GM18858 (cell line): ENCODE results near the gene FAM20A.

Experiments
- ATAC-seq: cut with Tn5 transposase; IDR thresholded peaks from one replicate; pipeline ENCODE4 v1.9.1; 2021; ENCODE audit not compliant: unreplicated experiment

The FAM20A gene

DNA sequence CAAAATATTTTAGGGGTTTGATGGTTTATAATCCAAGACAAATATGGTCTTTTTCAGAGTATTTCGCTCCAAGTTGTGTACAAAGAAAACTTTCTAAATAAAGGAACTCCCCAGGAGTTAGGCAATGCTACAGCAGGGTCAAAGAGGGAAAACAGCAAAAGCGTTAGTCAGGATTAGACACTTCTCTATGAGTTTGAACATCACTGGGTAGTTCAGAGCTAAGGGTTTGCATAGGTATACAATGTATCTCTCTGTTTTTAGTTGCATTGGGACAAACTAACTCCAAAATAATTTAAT is 34.8 kb downstream of the FAM20A start:
- ATAC-seq, result no peak

- ATAC-seq, result no peak
Observed at GRCh38 chr17:68565661-68566441, 35.3 kb downstream of the FAM20A start.

DNA sequence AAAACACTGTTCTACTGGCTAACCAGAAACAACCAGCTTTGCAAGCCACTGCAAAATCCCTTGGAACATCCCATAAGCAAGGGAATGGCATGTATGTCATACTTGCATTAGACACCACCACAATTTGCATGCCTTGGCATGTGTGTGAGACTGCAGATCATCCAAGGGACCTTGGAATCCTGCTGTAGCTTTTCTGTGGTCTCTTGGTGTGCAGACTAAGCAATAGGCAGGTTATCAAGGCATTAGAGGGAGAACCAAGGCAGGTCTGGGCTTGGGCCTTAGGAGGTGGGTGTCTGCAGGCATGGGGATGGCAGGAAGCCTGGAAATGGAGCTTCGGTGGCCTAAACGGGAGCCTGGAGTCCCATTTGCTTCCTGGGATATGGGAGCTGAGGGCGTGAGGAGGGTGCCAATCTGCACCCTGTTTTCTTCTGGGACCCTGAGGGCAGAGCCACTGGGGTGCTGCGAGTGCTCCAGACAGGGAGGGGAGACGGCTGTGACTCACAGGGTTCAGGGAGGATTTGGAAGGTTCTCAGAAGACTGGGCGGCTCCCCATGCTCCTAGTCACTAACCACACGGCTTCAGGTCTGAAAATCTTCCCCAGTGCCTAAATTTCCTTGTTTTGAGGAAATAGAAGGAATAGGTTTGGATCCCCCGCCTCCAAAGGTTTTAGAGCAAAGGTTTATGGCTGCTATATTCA is 36.6 kb downstream of the FAM20A start:
- no peak for ATAC-seq

GRCh38 chr17:68562736-68563135 is 38.4 kb downstream of the FAM20A start:
- ATAC-seq, result no peak

DNA sequence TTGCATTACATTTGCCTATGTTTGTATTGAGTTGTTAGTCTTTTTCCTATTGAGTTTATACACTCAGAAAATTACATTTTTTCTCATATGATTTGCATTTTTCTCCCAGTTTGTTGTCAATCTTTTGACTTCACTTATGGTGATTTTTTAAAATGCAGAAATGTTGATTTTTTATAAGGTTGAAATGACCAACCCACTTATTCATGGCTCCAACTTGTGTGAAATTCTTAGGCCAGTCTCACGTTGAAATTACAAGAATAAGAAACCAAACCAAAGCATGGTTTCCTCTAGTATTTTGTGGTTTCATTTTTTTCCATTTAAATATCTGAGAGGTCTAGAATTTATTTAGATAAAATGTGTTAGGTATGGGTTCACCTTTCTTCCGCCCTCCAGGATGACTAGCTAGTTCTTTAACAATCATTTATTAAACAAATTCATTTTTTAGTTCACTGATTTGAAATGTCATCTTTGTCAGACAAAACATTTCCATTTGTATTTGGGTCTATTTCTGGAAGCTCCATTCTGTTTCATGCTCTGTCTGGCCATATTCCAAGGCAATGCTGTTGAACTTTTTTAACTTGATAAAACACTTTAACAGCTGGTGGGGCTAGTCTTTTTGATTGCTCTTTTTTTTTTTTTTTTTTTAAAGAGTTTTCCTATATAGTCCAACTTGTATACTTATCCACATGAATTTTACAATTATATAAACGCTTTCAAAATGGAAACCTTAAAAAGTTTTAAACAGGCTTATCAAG is 40.0 kb downstream of the FAM20A start:
- ATAC-seq, result no peak

GRCh38 chr17:68559316-68559715 is 41.9 kb downstream of the FAM20A start:
- no peak for ATAC-seq

- ATAC-seq, result no peak
Observed at GRCh38 chr17:68556551-68556950, 44.6 kb downstream of the FAM20A start.

- ATAC-seq, result no peak
Observed at GRCh38 chr17:68544111-68544915, 56.9 kb downstream of the FAM20A start.

GRCh38 chr17:68542698-68543463 is 58.3 kb downstream of the FAM20A start:
- ATAC-seq, result no peak

GRCh38 chr17:68541816-68542215 is 59.4 kb downstream of the FAM20A start:
- ATAC-seq, result no peak

DNA sequence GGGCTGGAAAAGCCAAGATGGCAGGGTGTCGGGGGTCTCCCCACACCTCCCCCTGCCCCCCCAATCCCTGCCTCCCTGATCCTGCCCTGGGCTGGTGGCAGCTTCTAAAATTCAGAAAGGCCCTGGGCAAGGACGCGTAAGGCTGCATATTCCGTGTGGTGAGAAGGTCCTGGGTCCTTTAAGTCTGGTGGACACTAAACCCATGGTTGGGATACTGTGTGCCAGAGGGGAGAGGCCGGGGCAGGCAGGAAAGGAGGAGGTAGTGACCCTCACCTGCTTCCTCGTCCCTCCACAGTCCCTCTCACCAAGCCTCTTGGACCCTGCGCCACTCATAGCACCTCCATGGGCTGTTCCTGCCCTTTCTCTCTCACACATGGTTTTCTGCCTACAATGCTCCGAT is 60.2 kb downstream of the FAM20A start:
- ATAC-seq, result no peak

DNA sequence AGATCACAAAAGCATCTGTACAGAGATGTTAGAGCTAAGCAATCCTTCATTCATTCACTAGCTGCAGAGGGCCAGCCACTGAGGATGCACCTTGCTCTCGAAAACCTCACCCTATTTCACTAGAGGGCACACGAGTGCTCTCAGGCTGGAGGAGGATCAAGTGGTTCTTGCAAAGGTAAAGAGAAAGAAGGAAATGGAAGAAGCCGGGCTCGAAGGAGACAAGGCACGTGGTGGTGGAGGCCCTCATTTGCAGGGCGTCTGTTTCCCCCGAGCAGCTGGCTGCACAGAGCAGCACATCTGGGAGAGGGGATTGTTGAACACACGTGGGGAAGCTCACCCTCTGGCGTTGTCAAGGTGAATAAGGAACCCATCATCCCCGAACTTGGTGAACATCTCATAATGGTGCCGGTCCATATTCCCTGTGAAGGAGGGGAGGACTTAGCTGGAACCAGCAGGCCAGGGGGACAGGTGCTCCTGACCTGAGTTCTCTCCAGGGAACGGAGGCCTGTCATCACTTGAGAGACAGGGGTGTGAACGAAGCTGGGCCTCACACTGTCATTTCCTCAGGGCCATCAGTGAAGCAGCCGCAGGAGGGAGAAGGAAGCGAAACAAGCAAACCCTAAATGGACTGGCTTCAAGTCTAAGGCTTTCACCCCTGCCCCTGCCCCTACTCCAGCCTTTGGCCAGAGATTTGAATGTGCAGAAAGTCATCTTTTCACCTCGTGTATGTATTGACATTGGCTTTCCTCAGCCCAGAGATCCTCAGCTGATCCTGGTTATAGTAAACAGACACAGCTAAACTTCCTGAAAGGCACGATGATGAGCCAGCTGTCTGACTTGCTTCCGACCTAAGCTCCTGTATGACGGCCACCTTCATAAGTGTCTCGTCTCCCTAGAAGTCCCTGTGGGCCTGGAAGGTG is 61.4 kb downstream of the FAM20A start:
- ATAC-seq, result no peak

DNA sequence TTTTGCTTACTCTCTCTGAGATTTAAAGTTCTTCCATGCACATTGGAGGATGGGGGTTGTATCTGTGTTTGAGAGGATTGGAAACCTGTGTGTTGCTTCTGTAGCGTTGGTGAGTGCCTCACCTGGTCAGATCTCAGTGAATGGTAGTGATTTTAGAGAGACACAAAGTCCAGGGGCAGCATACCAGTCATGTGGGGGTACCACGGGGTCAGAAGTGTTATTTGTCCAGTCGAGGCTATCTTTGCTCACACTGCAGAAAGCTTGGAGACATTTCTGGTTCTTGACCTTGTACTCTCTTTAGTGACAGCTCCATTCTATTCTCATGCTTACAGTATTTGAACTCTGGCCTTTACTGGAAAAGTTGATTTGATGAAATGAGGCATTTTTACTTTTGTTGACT is 65.2 kb downstream of the FAM20A start:
- no peak for ATAC-seq

GRCh38 chr17:68534695-68535088 is 66.5 kb downstream of the FAM20A start:
- no peak for ATAC-seq

DNA sequence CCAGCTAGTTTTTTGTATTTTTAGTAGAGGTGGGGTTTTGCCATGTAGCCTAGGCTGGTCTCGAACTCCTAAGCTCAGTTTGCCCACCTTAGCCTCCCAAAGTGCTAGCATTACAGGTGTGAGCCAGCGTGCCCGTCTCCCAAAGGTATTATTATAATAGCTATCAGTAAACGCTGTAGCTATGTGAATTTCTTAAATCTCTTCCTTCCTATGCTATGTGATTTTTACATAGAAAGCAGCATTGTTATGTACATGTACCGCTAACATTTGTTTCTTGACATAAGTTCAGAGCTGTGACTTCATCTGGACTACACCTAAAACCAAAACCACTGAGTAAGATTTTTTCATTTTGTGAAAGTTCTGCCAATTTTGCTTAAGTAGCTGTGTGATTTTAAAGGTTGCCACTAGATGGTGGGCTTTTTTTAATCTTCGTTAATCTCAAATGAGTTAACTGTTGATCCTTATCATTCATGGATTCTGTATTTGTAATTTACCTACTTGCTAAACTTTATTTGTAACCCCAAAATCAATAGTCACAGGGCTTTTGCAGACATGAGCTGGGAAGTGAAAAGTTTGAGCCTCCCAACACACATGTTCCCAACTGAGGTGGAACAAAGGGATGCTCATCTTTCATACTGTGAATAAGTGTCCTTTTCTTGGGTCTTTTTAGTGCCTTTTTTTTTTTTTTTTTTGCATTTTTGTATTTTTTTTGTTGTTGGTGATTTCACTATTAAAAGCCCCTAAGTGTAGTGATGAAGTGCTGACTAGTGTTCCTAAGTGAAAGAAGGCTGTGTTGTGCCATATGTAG is 67.1 kb downstream of the FAM20A start:
- ATAC-seq, result no peak

DNA sequence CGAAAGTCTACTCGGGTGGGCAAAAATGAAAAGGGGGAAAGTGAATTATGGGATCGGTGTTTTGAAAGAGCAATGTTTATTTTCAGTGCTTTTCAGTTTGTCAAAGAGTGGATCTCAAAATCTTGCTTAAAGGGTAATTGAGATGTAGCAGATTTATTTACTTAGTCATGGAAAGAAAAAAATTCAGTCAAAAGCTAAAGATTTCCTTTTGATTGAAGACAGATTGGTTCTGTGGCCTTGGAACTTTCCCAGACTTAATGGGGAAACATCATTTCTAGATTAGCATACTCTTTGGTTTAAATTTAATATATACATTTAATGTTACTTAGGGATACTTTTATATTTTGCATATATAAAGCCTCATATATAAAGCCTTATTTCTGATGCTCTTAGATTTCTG is 68.3 kb downstream of the FAM20A start:
- ATAC-seq, result no peak

- ATAC-seq, result no peak
Observed at GRCh38 chr17:68531252-68531651, 69.9 kb downstream of the FAM20A start.

GRCh38 chr17:68527314-68527713 is 73.9 kb downstream of the FAM20A start:
- ATAC-seq, result no peak

GRCh38 chr17:68526548-68526947 is 74.6 kb downstream of the FAM20A start:
- ATAC-seq, result no peak
